Fibroblast of lung (primary cell): ENCODE results near the gene CAMKMT. TPM values are rescaled to one million over a fixed set of nuclear protein-coding genes. Genes with fewer than 3 reads are reported as not detected.

Experiments
- DNase-seq, 2 donors: peaks; one replicate each; pipeline versions ENCODE4 v3.0.0 to v3.0.0-alpha.2; 2010; ENCODE audit warnings: low read depth in 2 of 2
- H2AFZ ChIP-seq: 2 replicates; pipeline ENCODE4 v1.5.1; 2012; ENCODE audit warnings: low read length, control low read depth, inconsistent platforms
- H3K27ac ChIP-seq: 2 replicates; pipeline ENCODE4 v1.5.1; 2011; ENCODE audit warnings: low read length, control low read depth; ENCODE audit not compliant: insufficient read depth
- H3K27me3 ChIP-seq: 2 replicates; pipeline ENCODE4 v1.5.1; 2011; ENCODE audit warnings: mild to moderate bottlenecking, low read length; ENCODE audit not compliant: control insufficient read depth, insufficient read depth
- H3K36me3 ChIP-seq: 2 replicates; pipeline ENCODE4 v1.5.1; 2011; ENCODE audit warnings: low read length; ENCODE audit not compliant: control insufficient read depth, insufficient read depth
- H3K4me1 ChIP-seq: 2 replicates; pipeline ENCODE4 v1.5.1; 2011; ENCODE audit warnings: low read length; ENCODE audit not compliant: control insufficient read depth, insufficient read depth; ENCODE audit errors: extremely low read depth
- H3K4me2 ChIP-seq: 2 replicates; pipeline ENCODE4 v1.5.1; 2011; ENCODE audit warnings: low read length, control low read depth; ENCODE audit not compliant: insufficient read depth; ENCODE audit errors: extremely low read depth
- H3K4me3 ChIP-seq, 4 experiments: fragments of 200-600 bp in 1 of 4; sonication (generic) in 1 of 4; replicated peaks in 1 of 4; 2 replicates each; pipeline ENCODE4 v1.5.1; 2011 to 2016; ENCODE audit warnings: low read length in 4 of 4, low read depth in 3 of 4, mild to moderate bottlenecking in 3 of 4, control low read depth in 2 of 4, inconsistent platforms in 1 of 4, mixed read lengths in 1 of 4; ENCODE audit not compliant: insufficient read depth in 1 of 4; ENCODE audit errors: control extremely low read depth in 1 of 4
- H3K79me2 ChIP-seq: 2 replicates; pipeline ENCODE4 v1.5.1; 2012; ENCODE audit warnings: mild to moderate bottlenecking, low read length, inconsistent platforms; ENCODE audit not compliant: control insufficient read depth, insufficient read depth
- H3K9ac ChIP-seq: 2 replicates; pipeline ENCODE4 v1.5.1; 2011; ENCODE audit warnings: mild to moderate bottlenecking, low read length, control low read depth; ENCODE audit not compliant: insufficient read depth
- H3K9me3 ChIP-seq: 2 replicates; pipeline ENCODE4 v1.5.1; 2012; ENCODE audit warnings: low read depth, low read length; ENCODE audit not compliant: control insufficient read depth, insufficient read depth
- H4K20me1 ChIP-seq: 2 replicates; pipeline ENCODE4 v1.5.1; 2011; ENCODE audit warnings: low read length; ENCODE audit not compliant: control insufficient read depth, insufficient read depth; ENCODE audit errors: extremely low read depth
- EZH2 ChIP-seq: IDR thresholded peaks from 2 replicates; pipeline ENCODE4 v1.5.1; 2012; ENCODE audit warnings: low read length, control low read depth, mild to moderate bottlenecking; ENCODE audit errors: missing control alignments
- polyA plus RNA-seq, 2 donors: library from polyadenylated mRNA; depleted of rRNA in 1 of 2; stranded (reverse) in 1 of 2; unstranded in 1 of 2; fragments of >200 nt; gene quantifications; 2 replicates each; pipeline ENCODE4 v1.2.1, GENCODE V29; 2011 to 2012; ENCODE audit warnings: missing spikeins in 1 of 2
- total RNA-seq: library from RNA; depleted of rRNA; stranded (reverse); fragments of >200 nt; gene quantifications from 2 replicates; pipeline ENCODE4 v1.2.1, GENCODE V29; 2014
- TF ChIP-seq, protein P1 (sequence below), 2 donors: IDR thresholded peaks in 1 of 2; conservative IDR thresholded peaks in 1 of 2; 1 replicate in 1 of 2; 2 replicates in 1 of 2; pipeline ENCODE4 v1.5.1; 2011 to 2012; ENCODE audit warnings: low read length in 2 of 2, control low read depth in 1 of 2, inconsistent platforms in 1 of 2, low read depth in 1 of 2, mild to moderate bottlenecking in 1 of 2

CAMKMT gene
- total and polyA plus RNA-seq, 2 donors (not counting 1 experiment from before 2014, with no cell fraction given), result 7.9 to 11.6 TPM

DNA sequence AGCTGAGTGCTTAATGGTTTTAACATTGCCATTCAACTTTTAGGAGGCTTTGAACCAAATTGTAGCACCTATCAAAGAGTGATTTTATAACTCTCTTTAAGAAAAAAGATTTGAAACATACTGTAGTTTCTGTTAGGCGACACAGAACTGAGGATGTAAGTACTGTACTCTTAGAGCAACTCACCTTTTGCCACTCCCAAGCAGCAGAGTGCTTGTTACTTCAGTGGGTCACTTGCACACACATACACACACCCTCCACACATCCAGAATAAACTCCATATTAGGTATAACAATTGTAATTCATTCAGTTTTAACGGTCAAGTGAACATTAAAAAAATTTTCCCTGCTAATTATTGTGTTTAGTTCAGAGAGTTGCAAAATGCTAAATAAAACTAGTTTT is 118.3 kb downstream of the CAMKMT start:
- no peak for TF ChIP-seq EZH2
- TF ChIP-seq, protein P1, sequence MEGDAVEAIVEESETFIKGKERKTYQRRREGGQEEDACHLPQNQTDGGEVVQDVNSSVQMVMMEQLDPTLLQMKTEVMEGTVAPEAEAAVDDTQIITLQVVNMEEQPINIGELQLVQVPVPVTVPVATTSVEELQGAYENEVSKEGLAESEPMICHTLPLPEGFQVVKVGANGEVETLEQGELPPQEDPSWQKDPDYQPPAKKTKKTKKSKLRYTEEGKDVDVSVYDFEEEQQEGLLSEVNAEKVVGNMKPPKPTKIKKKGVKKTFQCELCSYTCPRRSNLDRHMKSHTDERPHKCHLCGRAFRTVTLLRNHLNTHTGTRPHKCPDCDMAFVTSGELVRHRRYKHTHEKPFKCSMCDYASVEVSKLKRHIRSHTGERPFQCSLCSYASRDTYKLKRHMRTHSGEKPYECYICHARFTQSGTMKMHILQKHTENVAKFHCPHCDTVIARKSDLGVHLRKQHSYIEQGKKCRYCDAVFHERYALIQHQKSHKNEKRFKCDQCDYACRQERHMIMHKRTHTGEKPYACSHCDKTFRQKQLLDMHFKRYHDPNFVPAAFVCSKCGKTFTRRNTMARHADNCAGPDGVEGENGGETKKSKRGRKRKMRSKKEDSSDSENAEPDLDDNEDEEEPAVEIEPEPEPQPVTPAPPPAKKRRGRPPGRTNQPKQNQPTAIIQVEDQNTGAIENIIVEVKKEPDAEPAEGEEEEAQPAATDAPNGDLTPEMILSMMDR (conservative IDR thresholded peaks at IDR 0.05 in 1 of 2, IDR thresholded peaks at IDR 0.05 in 1 of 2; ENCODE audit: low read depth in 1 of 2, low read length in 2 of 2), result no peak
- Histone ChIP-seq H3K4me2 (no peak overlapping the region), H3K4me3 (no peak overlapping the region), H2AFZ (no peak overlapping the region), H3K79me2 (no peaks in the 10 kb centered on the region), H3K27me3 (no peaks in the 10 kb centered on the region), H3K9me3 (no peaks in the 10 kb centered on the region), H3K36me3 (no peaks in the 10 kb centered on the region), H4K20me1 (no peaks in the 10 kb centered on the region), H3K9ac (no peak overlapping the region), H3K27ac (no peak overlapping the region), H3K4me1 (no peaks in the 10 kb centered on the region)
- DNase-seq, result no peak

- no peak for TF ChIP-seq EZH2
- TF ChIP-seq, protein P1 (conservative IDR thresholded peaks at IDR 0.05 in 1 of 2, IDR thresholded peaks at IDR 0.05 in 1 of 2; ENCODE audit: low read depth in 1 of 2, low read length in 2 of 2), result no peak
These were observed 125.3 kb downstream of the CAMKMT start for GRCh38 chr2:44487052-44487451.

DNA sequence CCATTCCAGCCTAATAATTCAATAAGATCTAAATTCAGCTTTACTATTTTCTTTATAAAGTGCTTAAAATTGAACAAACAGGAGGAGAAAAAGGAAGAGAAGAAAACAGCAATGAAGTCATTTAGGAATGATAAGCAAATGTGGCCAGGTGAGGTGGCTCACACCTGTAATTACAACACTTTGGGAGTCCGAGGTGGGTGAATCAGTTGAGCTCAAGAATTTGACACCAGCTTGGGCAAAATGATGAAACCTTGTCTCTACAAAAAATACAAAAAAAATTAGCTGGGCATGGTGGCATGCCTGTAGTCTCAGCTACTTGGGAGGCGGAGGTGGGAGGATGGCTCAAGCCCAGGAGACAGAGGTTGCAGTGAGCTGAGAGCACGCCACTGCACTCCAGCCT is 129.0 kb downstream of the CAMKMT start:
- H3K9me3 ChIP-seq, result no peaks in the 10 kb centered on the region
- DNase-seq, result no peak
- H2AFZ ChIP-seq, result no peak overlapping the region
- H3K4me1 ChIP-seq, result no peaks in the 10 kb centered on the region
- TF ChIP-seq, protein P1 (conservative IDR thresholded peaks at IDR 0.05 in 1 of 2, IDR thresholded peaks at IDR 0.05 in 1 of 2; ENCODE audit: low read depth in 1 of 2, low read length in 2 of 2), result no peak
- no peak for TF ChIP-seq EZH2
- H3K9ac ChIP-seq, result no peak overlapping the region
- no peaks in the 10 kb centered on the region for H3K36me3 ChIP-seq
- no peak overlapping the region for H3K27ac ChIP-seq
- no peaks in the 10 kb centered on the region for H3K79me2 ChIP-seq
- no peak overlapping the region for H3K4me3 ChIP-seq
- H4K20me1 ChIP-seq, result no peaks in the 10 kb centered on the region
- no peak overlapping the region for H3K4me2 ChIP-seq
- no peaks in the 10 kb centered on the region for H3K27me3 ChIP-seq

More at GRCh38 chr2:44487052-44487451, 125.3 kb downstream of the CAMKMT start:
- H2AFZ ChIP-seq, result no peak overlapping the region
- no peaks in the 10 kb centered on the region for H3K27me3 ChIP-seq
- no peak overlapping the region for H3K4me3 ChIP-seq
- H4K20me1 ChIP-seq, result no peaks in the 10 kb centered on the region
- H3K27ac ChIP-seq, result no peak overlapping the region
- no peaks in the 10 kb centered on the region for H3K36me3 ChIP-seq
- no peak overlapping the region for H3K9ac ChIP-seq
- no peak for DNase-seq
- no peaks in the 10 kb centered on the region for H3K79me2 ChIP-seq
- no peaks in the 10 kb centered on the region for H3K9me3 ChIP-seq
- H3K4me2 ChIP-seq, result no peak overlapping the region
- no peaks in the 10 kb centered on the region for H3K4me1 ChIP-seq
